ENCODE measurements around the gene CCPG1.

CCPG1 gene

DNA sequence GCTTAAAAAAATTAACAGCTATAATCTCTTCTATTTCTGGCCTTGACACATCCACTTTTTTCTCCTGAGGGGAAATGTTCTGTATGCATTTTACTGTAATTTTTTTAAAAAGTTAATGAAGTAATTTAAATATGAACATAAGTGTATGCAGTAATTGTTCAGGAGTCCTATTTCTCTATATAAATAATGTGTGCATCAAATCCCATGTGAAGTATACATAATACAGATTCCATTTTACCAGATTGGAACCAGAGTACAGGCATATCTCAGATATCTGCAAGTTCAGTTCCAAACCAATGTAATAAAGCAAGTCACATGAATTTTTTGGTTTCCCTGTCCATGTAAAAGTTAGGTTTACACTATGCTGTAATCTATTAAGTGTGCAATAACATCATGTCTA is 26.6 kb downstream of the CCPG1 start:
- no peak for DNase-seq (ENCODE audit: low spot score)

DNA sequence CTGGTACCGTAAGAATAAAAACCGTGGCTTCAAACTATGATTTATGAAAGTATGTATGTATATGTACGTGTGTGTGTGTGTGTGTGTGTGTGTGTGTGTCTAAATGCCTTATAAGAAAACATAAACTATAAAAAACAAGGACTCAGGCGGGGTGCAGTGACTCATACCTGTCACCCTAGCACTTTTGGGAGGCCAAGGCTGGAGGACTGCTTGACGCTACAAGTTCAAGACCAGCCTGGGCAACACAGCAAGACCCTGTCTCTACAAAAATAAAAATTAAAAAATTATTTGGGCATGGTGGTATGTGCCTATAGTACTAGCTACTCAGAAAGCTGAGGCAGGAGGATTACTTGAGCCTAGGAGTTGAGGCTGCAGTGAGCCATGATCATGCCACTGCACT is 29.1 kb downstream of the CCPG1 start:
- no peak for DNase-seq (ENCODE audit: low spot score)

DNA sequence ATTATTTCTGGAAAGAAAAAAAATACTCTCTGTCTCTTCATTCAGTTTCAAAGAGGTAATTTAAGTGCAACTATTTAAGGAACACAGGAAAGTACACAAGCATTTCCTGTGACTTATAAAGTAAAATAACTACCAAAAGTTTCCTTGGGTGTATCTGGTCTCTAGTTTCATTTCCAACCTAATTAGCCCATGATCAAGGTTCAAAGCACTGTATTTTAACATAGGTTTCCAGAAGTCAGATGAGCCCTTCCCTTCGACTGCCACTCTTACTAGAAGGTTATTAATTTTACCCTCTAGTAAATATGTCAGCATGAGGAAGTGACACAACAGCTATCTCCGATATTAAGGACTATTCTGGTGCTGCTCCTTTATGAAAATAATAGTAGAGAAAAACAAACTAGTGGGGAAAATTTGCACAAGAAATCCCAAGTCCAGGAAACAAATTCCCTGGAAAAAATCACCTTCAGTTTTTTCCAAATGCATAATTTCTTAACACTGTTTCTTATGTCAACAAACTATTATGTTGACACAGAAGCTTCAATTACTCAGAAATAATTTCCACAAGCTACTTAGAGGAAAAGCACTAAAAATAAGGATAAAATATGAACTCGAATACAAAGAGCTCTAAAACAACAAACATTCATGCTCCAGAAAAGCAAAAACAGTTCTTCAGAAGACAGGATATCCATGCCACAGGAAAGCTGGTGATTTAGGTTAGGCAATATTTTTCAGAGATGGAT is 35.3 kb downstream of the CCPG1 start:
- DNase-seq (ENCODE audit: low spot score), result no peak

DNA sequence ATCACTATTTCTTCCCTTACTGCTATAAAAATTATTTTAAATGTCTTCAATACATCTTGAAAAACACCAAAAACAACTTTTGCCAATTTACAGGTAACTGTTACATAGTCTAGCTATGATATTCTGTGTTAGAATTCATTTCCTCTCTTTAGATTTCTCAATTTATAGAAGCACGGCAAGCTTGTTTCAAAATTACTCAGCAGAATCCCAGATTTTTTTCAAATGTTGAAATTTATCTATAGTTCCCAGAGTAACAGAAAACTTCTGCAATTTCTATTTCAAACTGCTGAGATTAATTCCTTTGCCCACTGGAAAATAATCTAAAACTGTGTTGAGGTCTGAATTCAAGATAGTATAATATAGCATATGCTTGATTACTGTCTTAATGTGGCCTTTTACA is 41.2 kb downstream of the CCPG1 start:
- DNase-seq (ENCODE audit: low spot score), result no peak

DNA sequence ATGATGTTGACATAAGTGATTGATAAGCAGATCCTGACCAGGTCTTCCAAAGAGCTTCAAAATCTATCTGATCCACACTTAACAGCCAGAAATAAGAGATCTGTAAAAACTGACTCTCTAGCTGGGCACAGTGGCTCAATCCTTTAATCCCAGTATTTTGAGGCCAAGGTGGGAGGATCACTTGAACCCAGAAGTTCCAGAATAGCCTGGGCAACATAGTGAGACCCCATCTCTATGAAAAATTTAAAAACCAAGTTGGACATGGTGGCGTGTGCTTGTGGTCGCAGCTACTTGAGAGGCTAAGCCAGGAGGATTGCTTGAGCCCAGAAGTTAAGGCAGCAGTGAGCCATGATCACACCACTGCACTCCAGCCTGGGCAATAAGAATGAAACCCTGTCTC is 45.5 kb downstream of the CCPG1 start:
- DNase-seq (ENCODE audit: low spot score), result no peak

DNA sequence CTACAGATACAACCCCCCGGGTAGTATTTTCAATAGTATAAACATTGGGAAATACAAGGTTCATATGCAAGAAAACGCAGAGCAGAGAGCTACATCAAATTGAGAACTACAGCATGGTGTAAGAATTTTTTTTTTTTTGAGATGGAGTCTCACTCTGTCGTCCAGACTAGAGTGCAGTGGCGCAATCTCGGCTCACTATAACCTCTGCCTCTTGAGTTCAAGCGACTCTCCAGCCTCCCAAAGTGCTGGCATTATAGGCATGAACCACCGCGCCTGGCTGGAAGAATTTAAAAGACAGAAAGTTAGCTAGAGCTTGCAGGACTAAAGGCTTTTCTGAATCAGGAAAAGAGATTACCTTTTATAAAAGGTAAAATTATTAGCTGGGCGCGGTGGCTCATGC is 47.1 kb downstream of the CCPG1 start:
- DNase-seq (ENCODE audit: low spot score), result no peak

DNA sequence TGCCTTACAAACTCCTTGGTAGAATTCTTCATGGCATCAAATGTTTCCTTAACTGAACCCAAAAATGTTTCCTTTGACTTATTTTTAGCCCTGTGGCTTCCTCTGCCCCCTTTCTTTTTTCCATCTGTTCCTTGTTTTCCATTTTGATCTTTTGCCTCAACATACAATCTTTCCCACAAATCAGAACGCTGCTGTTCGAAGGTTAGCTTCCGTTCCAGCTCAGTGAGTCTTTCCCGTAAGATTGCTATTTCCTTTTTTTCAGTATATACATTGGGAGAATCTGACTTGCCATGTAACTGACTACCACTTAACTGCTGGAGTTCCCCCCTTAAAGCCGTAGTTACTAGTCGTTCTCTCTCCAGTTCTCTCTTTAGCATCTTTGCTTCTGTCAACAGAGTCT is 47.9 kb downstream of the CCPG1 start:
- DNase-seq (ENCODE audit: low spot score), result no peak

DNA sequence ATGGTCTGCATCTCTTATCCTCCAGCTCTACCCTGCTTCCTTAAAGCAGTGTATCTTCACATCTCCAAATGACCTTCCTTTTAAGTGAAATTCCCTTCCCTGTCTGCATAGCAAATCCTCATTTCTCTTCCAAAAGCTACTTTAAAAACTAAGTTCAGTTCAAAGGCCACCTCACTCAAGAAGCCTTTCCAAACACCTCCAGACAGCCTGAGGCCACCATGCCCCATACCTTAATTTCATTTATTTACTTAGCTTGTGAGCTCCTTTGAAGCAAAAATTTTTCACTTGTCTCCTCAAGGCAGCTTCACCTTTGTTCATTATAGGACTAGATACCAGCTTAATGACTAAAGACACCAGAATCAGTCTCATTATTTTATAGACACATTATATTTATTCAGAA is 49.7 kb downstream of the CCPG1 start:
- DNase-seq (ENCODE audit: low spot score), result no peak

DNA sequence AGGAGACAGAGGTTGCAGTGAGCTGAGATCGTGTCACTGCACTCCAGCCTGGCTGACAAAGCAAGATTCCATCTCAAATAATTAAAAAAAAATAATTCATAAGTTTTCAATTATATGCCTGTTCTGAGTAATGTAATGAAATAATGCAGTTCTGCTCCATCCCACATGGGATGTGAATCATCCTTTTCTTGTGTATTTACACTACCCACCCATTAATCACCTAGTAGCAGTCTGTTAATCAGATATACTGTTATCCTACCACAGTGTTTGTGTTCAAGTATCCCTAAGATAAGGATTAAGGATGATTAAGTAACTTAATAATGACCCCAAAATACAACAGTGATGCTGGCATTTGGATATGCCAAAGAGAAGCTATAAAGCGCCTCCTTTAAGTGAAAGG is 50.4 kb downstream of the CCPG1 start:
- peak; percentile 35 for DNase-seq (ENCODE audit: low spot score)

DNA sequence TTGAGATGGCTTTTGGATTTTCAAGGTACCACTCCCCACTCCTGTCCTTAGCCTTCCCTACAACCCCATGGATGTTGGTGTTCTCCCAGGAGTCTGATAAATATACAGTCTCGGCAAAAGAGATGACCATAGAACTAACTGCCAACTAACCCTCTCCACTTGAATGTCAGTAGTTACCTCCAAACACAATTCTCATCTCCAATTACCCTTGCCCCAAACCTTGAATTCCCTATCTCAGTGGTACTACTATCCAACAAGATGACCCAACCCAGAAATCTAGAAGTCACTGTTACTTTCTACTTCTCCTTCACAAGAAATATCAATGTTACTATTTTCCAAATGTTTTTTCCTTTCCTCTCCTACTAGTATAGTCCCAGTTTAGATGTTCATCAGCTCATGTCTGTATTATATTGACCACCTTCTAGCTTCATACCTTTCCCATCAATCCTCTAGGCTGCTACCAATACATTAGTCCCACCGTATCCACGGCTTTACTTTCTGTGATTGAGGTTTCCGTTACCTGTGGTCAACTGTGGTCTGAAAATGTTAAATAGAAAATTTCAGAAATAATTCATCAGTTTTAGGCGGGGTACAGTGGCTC is 51.1 kb downstream of the CCPG1 start:
- DNase-seq (ENCODE audit: low spot score), result no peak

DNA sequence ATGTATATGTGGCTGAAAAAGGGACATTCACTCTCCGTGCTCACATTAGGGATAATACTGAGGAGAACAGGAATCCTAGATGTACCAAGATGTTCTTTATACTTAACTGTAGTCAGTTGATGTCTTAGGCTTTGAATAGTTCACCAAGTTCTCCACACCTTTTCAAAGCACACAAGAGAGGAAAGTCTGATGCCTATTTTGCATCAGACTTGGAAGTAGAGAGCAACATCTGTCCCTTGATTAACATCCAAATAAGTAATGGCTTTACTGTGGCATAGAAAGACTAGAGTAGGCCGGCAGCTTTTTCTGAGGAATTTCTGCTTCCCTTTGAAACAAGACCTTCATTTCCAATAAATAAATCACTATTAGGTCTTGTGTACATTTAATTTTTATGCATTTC is 55.1 kb downstream of the CCPG1 start:
- no peak for DNase-seq (ENCODE audit: low spot score)

DNA sequence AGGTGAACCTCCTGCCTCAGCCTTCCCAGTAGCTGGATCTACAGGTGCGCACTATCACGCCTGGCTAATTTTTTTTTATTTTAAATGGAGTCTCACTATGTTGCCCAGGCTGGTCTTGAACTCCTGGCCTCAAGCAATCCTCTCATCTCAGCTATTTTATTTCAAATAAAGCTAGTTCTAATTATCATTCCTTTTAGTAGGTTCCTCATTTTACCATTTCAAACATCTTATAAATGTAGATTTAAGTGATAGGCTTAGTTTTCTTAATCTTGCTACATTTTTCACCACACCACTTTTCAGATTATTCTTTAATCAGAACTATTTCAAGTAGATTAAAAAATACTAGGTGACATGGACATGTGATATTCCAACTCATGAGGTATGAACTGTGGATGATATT is 58.9 kb downstream of the CCPG1 start:
- DNase-seq (ENCODE audit: low spot score), result no peak

DNA sequence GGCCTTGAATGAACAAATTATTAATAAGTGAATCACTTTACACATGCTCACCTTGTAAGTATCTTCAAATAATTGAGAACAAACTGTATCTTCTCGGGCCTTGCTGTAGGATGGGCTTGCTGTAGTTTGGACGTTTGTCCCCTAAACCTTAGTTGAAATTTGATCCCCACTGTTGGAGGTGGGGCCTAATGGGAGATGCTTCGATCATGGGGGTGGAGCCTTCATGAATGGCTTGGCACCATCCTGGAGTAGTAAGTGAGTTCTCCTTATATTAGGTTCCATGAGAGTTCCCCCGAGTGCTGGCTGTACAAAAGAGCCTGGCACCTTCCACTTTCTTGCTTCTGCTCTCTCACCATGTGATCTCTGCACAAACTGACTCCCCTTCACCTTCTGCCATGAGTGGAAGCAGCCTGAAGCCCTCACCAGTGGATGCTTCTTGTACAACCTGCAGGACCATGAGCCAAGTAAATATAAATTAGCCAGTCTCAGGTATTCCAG is 59.8 kb downstream of the CCPG1 start:
- no peak for DNase-seq (ENCODE audit: low spot score)

DNA sequence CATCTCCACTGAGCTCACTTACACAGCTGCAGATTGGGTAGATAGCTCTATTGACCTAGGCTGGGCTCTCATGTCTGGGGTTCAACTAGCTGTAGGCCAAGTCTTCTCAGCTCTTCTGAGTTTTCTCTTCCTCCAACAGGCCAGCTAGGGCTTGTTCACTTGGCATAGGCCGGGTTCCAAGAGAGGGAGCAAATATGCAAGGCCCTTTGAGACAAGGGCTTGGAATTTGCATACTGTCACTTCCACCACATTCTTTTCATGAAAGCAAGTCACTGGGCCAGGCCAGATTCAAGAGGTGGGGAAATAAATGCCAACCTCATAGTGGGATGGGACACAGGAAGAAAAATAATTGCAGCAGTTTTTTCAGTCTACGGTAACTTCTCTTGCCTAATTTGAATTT is 64.0 kb downstream of the CCPG1 start:
- peak; percentile 60 for DNase-seq (ENCODE audit: low spot score)

DNA sequence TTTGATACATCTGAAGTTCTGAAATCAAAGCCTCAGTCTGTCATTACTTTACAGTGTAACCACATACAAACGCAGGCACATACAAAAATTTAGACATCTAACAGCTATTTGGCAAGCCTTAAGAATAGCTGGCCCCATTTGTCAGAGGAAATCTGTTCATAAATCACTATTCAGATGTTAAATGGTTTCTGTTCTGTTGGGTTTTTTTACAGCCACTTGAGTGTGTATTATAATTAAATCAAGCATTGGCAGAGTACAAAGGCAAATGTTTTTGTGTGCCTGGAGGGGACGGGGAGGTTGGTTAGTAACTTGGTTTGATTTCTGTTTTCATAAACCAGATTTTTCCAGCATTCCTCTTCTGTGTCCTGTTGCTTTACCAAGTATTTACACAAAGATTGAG is 65.0 kb downstream of the CCPG1 start:
- DNase-seq (ENCODE audit: low spot score), result no peak

DNA sequence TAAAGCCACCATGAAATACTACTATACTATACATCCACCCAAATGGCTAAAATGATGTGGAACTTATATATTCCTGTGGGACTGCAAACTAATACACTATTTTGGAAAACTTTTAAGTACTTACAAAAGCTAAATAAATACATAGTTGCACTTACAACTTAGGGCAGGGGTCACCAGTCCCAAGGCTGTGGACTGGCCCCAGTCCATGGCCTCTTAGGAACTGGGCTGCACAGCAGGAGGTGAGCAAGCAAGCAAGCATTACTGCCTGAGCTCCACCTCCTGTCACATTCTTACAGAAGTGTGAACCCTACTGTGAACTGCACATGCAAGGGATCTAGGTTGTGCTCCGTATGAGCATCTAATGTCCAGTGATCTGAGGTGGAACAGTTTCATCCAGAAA is 71.0 kb downstream of the CCPG1 start:
- DNase-seq (ENCODE audit: low spot score), result no peak

DNA sequence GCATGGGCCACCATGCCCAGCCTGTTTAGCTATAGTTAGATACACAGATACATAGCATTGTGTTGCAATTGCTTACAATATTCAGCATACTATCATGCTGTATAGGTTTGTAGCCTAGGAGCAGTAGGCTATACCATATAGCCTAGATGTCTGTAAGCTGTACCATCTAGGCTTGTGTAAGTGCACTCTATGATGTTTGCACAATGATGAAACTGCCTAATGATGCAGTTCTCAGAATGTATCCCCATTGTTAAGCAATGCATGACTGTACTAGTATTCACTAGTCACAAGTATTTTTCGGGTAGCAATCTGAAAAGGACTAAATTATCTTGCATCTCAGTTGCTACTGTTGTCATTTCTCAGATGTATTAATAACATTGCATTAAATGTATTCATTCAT is 73.2 kb downstream of the CCPG1 start:
- DNase-seq (ENCODE audit: low spot score), result no peak

DNA sequence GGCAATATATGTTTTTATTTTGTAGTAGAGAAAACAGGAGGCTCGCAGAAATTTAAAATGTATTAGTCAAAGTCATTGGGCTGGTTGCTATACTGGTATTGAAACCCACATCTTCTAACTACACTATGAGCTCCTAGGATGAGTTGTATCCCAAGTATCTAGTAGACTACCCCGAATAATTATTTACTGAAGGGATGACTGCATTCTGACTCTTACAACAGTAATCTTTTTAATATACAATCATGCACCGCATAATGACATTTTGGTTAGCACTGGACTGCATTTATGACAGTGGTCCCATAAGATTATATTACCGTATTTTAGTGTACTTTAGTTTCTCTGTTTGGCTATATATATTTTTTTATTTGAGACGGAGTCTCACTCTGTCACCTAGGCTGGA is 73.8 kb downstream of the CCPG1 start:
- DNase-seq (ENCODE audit: low spot score), result peak; percentile 43

DNA sequence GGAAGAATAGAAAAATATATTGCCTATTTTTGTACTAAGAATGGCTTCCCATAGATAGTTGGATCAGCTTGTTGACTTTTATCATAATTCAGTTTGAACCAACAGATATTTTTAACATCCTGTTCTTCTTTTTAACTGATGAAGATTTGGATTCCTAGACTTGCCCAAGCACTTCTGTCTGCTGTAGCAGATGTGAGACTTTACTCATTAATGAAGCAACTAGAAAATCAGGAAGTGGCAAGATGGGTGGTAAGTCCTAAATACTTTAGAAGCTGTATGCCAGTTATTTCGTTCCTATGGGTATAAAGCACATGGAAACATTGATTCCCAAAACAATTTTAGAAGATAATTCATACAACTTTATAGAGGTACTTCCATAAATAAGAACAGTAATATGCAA is 80.8 kb downstream of the CCPG1 start:
- DNase-seq (ENCODE audit: low spot score), result no peak

DNA sequence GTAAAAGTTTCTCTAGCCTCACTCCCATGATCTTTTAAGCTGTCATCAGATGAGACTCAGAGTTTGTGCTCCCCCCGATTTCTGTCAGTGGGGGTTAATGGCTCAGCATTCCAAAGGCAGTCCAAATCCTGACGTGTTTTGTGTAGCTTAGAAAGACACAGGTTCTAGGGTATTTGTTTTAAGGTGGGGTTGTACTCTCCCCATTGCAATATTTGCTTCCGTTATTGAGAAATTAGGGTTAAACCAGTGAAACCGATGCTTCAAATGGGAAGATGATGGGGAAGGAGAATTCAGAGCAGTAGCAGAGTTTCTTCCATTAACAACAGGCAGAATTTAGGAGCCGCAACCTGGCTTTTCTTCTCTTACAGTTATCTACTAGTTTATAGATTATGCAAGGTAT is 85.7 kb downstream of the CCPG1 start:
- DNase-seq (ENCODE audit: low spot score), result no peak

DNA sequence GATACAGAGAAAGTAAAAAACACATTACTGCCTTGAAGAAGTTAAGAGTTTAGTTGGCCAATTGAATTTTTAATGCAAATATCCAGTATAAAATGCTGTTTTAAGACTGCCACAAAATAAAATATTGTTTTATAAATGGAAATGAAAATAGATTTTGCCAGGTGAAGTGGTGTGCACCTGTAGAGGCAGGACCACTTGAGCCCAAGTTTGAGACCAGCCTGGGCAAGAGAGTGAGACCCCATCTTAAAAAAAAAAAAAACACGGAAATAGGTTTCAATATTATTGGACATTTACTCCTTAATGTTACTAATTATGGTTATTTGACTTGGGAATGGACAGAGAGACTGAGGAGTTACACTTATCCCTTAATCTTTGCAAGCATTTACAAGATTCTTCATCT is 87.2 kb downstream of the CCPG1 start:
- no peak for DNase-seq (ENCODE audit: low spot score)

DNA sequence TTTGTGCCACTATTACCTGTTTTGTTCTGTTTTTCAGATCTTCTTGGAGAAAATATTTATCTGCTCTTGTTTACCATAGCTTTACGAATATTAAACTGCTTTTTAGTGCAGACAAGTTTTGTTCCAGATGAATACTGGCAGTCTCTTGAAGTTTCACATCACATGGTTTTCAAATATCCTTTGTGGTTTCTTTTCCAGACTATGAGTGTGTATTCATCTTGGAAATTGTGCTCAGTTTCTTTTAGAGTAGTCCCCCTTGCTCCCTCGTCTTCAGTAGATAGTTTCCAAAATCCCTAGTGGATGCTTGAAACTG is 88.0 kb downstream of the CCPG1 start:
- DNase-seq (ENCODE audit: low spot score), result peak; percentile 5

DNA sequence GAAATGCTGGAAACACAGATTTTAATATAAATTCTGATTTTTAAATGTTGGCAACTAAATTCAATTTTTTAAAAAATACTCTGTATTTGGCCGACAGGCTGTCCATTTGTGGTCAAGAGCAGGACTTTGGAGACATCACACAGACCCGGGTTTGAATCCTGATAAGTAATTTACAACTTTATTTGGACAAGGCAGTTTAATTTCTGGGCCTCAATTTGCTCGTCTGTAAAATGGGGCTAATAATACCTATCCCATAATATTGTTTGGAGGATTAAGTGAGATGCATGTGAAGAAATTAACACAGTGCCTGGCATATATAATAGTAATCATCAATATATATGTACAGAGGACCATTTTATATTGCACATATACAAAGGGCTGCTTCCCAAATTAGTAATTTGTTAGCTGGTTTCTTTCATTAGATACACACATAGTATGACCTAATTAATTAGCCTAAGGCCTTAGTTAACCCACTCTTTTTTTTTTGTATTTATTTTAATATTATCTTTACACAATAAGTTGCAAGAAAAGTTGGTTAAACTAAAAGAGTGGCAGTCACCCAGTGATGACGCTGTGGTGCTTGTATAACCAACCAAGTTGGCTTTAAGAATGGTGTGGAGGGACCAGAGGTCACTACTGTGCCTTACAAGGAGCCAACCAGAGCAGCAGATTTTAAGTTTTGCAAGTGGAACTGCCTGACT is 88.5 kb downstream of the CCPG1 start:
- DNase-seq (ENCODE audit: low spot score), result peak; percentile 29

Measured in kidney tubule cell (primary cell).